Kidney epithelial cell (primary cell): ENCODE measurements around the gene SGCD. TPM values are rescaled to one million over a fixed set of nuclear protein-coding genes. Genes with fewer than 3 reads are reported as not detected.

Experiments used
- DNase-seq: peaks from one replicate; pipeline ENCODE4 v3.0.0-alpha.2; 2010; ENCODE audit warnings: low read depth
- H3K27me3 ChIP-seq: 2 replicates; pipeline ENCODE4 v1.6.0; 2011; ENCODE audit warnings: low read length; ENCODE audit not compliant: control insufficient read depth, insufficient read depth
- H3K36me3 ChIP-seq: 2 replicates; pipeline ENCODE4 v1.5.1; 2011; ENCODE audit warnings: low read length; ENCODE audit not compliant: control insufficient read depth, insufficient read depth
- H3K4me3 ChIP-seq: 2 replicates; pipeline ENCODE4 v1.5.1; 2011; ENCODE audit warnings: low read depth, mild to moderate bottlenecking, control low read depth, low read length
- total RNA-seq: library from RNA; depleted of rRNA; stranded (reverse); fragments of >200 nt; gene quantifications from 2 replicates; pipeline ENCODE4 v1.2.3, GENCODE V29; 2015
- TF ChIP-seq, protein P1 (sequence below): IDR thresholded peaks from 2 replicates; pipeline ENCODE4 v1.5.1; 2011; ENCODE audit warnings: mild to moderate bottlenecking, moderate library complexity, low read length, control low read depth, inconsistent platforms; ENCODE audit not compliant: insufficient read depth, poor library complexity, severe bottlenecking

SGCD gene
- total RNA-seq, 1 donor from 2014 or later = 0.29 TPM

DNA sequence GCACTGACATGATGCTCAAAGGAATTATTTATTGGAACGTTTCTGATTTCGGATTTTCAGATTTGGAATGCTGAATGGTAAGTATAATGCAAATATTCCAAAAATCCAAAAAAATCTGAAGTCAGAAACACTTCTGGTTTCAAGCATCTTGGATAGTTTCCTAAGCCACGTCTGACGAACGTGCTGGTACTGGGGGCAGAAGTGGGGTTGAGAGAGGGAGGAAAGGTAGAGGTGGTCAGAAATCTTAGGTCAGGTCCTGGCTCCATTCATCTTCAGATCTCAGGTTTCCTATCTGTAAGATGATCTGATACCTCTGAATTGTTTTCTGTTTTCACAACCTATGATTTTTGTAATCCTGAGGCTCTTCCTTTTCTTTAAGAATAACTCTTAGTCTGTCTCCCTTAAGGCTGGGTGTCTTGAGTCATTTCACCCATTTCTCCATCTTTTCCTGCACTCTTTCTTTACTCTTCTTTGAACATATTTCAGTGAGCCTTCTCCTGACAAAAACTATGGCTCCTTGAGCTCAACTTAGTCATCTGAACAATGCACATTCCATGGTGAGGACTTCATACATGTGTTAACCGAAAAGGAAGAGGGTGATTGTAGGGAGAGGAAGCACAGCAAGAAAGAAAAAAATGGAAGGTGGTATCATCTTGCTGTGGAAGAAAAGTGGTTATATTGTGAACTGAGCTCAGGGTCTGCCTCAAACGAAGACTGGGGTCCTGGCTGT lies 3.3 kb downstream of the SGCD start:
- DNase-seq = no peak
- Histone ChIP-seq H3K4me3 (no peak overlapping the region), H3K36me3 (no peaks in the 10 kb centered on the region), H3K27me3 (no peaks in the 10 kb centered on the region)
- TF ChIP-seq, protein P1, sequence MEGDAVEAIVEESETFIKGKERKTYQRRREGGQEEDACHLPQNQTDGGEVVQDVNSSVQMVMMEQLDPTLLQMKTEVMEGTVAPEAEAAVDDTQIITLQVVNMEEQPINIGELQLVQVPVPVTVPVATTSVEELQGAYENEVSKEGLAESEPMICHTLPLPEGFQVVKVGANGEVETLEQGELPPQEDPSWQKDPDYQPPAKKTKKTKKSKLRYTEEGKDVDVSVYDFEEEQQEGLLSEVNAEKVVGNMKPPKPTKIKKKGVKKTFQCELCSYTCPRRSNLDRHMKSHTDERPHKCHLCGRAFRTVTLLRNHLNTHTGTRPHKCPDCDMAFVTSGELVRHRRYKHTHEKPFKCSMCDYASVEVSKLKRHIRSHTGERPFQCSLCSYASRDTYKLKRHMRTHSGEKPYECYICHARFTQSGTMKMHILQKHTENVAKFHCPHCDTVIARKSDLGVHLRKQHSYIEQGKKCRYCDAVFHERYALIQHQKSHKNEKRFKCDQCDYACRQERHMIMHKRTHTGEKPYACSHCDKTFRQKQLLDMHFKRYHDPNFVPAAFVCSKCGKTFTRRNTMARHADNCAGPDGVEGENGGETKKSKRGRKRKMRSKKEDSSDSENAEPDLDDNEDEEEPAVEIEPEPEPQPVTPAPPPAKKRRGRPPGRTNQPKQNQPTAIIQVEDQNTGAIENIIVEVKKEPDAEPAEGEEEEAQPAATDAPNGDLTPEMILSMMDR = no peak

DNA sequence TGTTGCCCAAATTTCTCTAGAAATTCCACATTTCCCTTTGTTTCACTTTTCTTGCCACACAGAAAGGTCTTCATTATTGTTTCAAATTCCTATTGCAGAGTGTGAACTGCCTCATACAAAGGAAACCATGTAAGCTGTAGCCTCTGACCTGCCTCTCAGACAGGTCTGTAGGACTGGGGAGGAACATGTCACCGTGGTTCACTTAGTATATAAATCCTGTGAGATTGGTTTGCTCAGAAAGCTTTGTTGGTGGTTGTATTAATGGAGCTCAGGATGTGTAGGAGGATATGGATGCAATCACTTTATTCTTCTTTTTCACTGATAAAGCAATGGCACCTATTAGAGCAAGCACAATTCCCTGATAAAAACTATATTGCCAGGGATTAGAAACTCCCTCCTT lies 4.2 kb downstream of the SGCD start:
- H3K4me3 ChIP-seq = no peak overlapping the region

DNA sequence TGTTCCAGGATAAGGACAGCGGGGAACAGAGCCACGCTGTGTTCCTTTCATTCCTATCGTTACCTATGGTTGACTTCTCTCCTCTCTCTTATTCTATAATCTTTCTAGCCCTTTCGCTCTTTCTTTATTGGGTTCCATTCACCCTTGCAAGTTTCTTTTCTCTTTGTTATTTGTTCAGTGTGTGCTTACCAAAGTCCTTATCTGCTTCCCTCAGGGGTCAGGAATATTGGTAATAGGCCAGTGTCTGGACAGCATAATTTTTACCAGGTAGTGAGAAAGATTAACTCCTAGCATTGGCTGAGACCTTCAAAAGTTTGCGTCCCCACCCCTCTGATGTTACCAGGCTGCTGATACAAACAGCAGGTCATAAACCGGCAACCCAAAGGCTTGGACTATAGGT lies 4.9 kb downstream of the SGCD start:
- Histone ChIP-seq H3K27me3 (no peaks in the 10 kb centered on the region), H3K36me3 (no peaks in the 10 kb centered on the region), H3K4me3 (no peak overlapping the region)
- TF ChIP-seq, protein P1 = no peak
- no peak for DNase-seq

More for the DNA sequence above, 4.2 kb downstream of the SGCD start:
- Histone ChIP-seq H3K36me3 (no peaks in the 10 kb centered on the region), H3K27me3 (no peaks in the 10 kb centered on the region)
- TF ChIP-seq, protein P1 = no peak
- DNase-seq = no peak

DNA sequence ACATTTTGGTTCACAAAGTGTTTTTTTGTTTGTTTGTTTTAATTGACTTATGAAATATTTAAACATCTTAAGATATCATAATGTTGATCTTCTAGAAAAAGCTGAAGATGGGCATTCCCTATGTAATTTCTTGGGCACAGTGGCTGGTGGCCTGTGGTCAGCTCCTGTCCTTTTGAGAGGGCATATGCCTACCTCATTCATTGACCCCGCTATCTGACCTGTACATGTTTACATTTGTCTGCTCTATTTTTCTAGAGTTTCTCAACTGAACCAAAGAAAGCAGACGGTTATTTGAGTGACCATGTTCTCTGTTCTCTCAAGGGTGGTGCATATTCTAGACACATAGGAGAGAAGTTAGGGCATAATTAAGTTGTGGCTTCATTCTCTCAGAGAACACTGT lies 5.3 kb downstream of the SGCD start:
- DNase-seq = no peak
- TF ChIP-seq, protein P1 = no peak

DNA sequence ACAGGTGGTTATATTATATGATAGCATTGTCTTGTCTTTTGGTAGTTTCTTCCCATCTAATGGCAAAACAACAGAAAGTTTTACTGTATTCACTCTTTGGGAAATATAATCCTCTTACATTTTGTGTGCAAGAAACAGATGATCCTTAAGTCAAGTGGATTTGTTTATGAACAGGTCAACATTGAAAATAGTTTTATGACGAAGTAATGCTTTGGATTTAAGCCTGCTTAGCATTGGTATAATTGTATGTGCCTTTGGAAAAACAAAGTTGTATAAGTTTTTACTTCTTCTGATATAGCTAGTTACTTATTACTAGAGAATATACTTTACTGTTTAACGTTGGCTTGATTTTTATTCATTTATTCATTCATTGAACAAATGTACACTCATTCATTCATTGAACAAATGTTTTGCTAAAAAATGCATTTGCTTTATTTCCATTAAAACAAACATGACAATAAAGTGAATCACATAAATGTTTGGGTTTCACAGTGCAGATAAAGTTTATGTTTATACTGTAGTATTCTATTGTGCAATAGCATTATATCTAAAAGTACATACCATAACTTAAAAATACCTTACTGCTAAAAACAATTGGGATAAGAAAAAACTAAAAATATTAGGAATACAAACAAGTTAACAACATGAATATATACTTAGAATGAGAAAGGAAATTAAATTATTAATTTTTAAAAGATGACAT lies 12.3 kb downstream of the SGCD start:
- H3K4me3 ChIP-seq = no peak overlapping the region
- H3K27me3 ChIP-seq = no peaks in the 10 kb centered on the region
- TF ChIP-seq, protein P1 = no peak
- no peak for DNase-seq
- H3K36me3 ChIP-seq = no peaks in the 10 kb centered on the region

More for the DNA sequence above, 5.3 kb downstream of the SGCD start:
- Histone ChIP-seq H3K36me3 (no peaks in the 10 kb centered on the region), H3K27me3 (no peaks in the 10 kb centered on the region), H3K4me3 (no peak overlapping the region)
